ENCODE measurements around the gene SPATA20. TPM values are rescaled to one million over a fixed set of nuclear protein-coding genes. Genes with fewer than 3 reads are reported as not detected.

Gene SPATA20
- total RNA-seq = 100 to 1,000 TPM; 116 to 437 (median 228) TPM

- peak; percentile 95 for DNase-seq
- intact Hi-C loops (cut with DNase I; ENCODE audit: low total_unique reads) = loop anchor here (5.0 to 10.0 kb wide), 3 partner anchors 62 to 295 kb away; no protein-coding TSS in a partner anchor
- in situ Hi-C loops (cut with MboI; ENCODE audit: low pct_ligation_motif_present in 1 of 4, low pct_unique_long_range_greater_than_20kb in 1 of 4, low sequenced_read_pairs in 3 of 4) = loop anchor here (10.0 to 25.0 kb wide), 7 partner anchors 62 to 415 kb away; partner anchors contain the start of gene WFIKKN2 (in 2 of the 4)
- Histone ChIP-seq H3K36me3 (no peaks in the 10 kb centered on the region), H3K9me3 (no peaks in the 10 kb centered on the region), H3K4me1 (peaks cover 11 to 46% (median 33%) of the 10 kb centered on the region in 4 donors), H3K27me3 (no peaks in the 10 kb centered on the region), H3K27ac (peak within 1 kb of the TSS; percentile 85 to 91 (median 90)), H3K4me3 (peak within 1 kb of the TSS; percentile 23 to 65 (median 56))
- TF ChIP-seq POLR2A (IDR thresholded peaks at IDR 0.05) (peak; percentile 82), EP300 (IDR thresholded peaks at IDR 0.05; ENCODE audit: low read depth) (no peak), CTCF (IDR thresholded peaks at IDR 0.05) (peak; percentile 96 to 99 (median 98)), POLR2AphosphoS5 (IDR thresholded peaks at IDR 0.05) (peak; percentile 64 to 89 (median 81))
- WGBS, 2 donors (ENCODE audit: low coverage in 1 of 2) = 4% methylated on average over 22 of the region's 42 CpGs; no CpG with 5 or more reads in 1 of the 2 donors
Observed at GRCh38 chr17:50547035-50547735, at the start of gene SPATA20. Gene SPATA20 (plus strand): TSS chr17:50547174. CDS start chr17:50547209, 35 bp downstream.

- WGBS, 2 donors (ENCODE audit: low coverage in 1 of 2) = 59% methylated on average over 7 of the region's 7 CpGs; no CpG with 5 or more reads in 1 of the 2 donors
- TF ChIP-seq EP300 (IDR thresholded peaks at IDR 0.05; ENCODE audit: low read depth) = no peak
- TF ChIP-seq CTCF (IDR thresholded peaks at IDR 0.05) = no peak
- TF ChIP-seq POLR2A (IDR thresholded peaks at IDR 0.05) = no peak
- no peak for TF ChIP-seq POLR2AphosphoS5 (IDR thresholded peaks at IDR 0.05)
- in situ Hi-C loops (cut with MboI; ENCODE audit: low pct_ligation_motif_present in 1 of 4, low pct_unique_long_range_greater_than_20kb in 1 of 4, low sequenced_read_pairs in 3 of 4) = no loop called here
- no peak overlapping the region for H3K27ac ChIP-seq
- peak; percentile 50 for DNase-seq
- H3K4me1 ChIP-seq = peaks cover 0 to 11% (median 5%) of the 10 kb centered on the region in 4 donors
- H3K4me3 ChIP-seq = no peak overlapping the region
- no peaks in the 10 kb centered on the region for H3K36me3 ChIP-seq
- no peaks in the 10 kb centered on the region for H3K9me3 ChIP-seq
- intact Hi-C loops (cut with DNase I; ENCODE audit: low total_unique reads) = no loop called here
- H3K27me3 ChIP-seq = no peaks in the 10 kb centered on the region
Observed at GRCh38 chr17:50498021-50498874, 48.7 kb upstream of the SPATA20 start.

- Histone ChIP-seq H3K4me1 (peaks cover 0 to 17% (median 5%) of the 10 kb centered on the region in 4 donors), H3K9me3 (no peaks in the 10 kb centered on the region), H3K27ac (no peak overlapping the region), H3K27me3 (no peaks in the 10 kb centered on the region), H3K4me3 (no peak overlapping the region), H3K36me3 (no peaks in the 10 kb centered on the region)
- intact Hi-C loops (cut with DNase I; ENCODE audit: low total_unique reads) = no loop called here
- no peak for DNase-seq
- in situ Hi-C loops (cut with MboI; ENCODE audit: low pct_ligation_motif_present in 1 of 4, low pct_unique_long_range_greater_than_20kb in 1 of 4, low sequenced_read_pairs in 3 of 4) = no loop called here
- TF ChIP-seq CTCF (IDR thresholded peaks at IDR 0.05) (no peak), EP300 (IDR thresholded peaks at IDR 0.05; ENCODE audit: low read depth) (no peak), POLR2A (IDR thresholded peaks at IDR 0.05) (no peak), POLR2AphosphoS5 (IDR thresholded peaks at IDR 0.05) (no peak)
Observed at GRCh38 chr17:50499270-50499669, 47.7 kb upstream of the SPATA20 start.

GRCh38 chr17:50499721-50500120, 47.3 kb upstream of the SPATA20 start:
- in situ Hi-C loops (cut with MboI; ENCODE audit: low pct_ligation_motif_present in 1 of 4, low pct_unique_long_range_greater_than_20kb in 1 of 4, low sequenced_read_pairs in 3 of 4) (no loop called here), intact Hi-C loops (cut with DNase I; ENCODE audit: low total_unique reads) (no loop called here)

More at GRCh38 chr17:50499721-50500120, 47.3 kb upstream of the SPATA20 start:
- WGBS, 2 donors (ENCODE audit: low coverage in 1 of 2) = 98 to 100% methylated on average over 2 of the region's 2 CpGs
- peaks cover 0 to 20% (median 5%) of the 10 kb centered on the region in 4 donors for H3K4me1 ChIP-seq
- H3K27me3 ChIP-seq = no peaks in the 10 kb centered on the region
- TF ChIP-seq POLR2A (IDR thresholded peaks at IDR 0.05) (no peak), EP300 (IDR thresholded peaks at IDR 0.05; ENCODE audit: low read depth) (no peak), CTCF (IDR thresholded peaks at IDR 0.05) (no peak), POLR2AphosphoS5 (IDR thresholded peaks at IDR 0.05) (no peak)
- H3K27ac ChIP-seq = no peak overlapping the region
- no peaks in the 10 kb centered on the region for H3K9me3 ChIP-seq
- H3K36me3 ChIP-seq = no peaks in the 10 kb centered on the region
- H3K4me3 ChIP-seq = no peak overlapping the region
- DNase-seq = no peak
